BLaER1 (cell line): ENCODE measurements around the gene EIF4G3.

Experiments used
- H3K27ac ChIP-seq: shearing (Covaris generic); formaldehyde crosslinking; 2 replicates; pipeline ENCODE4 v1.8.1; 2022
- H3K27me3 ChIP-seq: shearing (Covaris generic); formaldehyde crosslinking; 2 replicates; pipeline ENCODE4 v1.8.1; 2022
- H3K36me3 ChIP-seq: shearing (Covaris generic); formaldehyde crosslinking; 2 replicates; pipeline ENCODE4 v1.8.1; 2022
- H3K4me1 ChIP-seq: shearing (Covaris generic); formaldehyde crosslinking; 2 replicates; pipeline ENCODE4 v1.8.1; 2022
- H3K4me2 ChIP-seq: shearing (Covaris generic); formaldehyde crosslinking; 2 replicates; pipeline ENCODE4 v1.8.1; 2022
- H3K4me3 ChIP-seq: shearing (Covaris generic); formaldehyde crosslinking; 2 replicates; pipeline ENCODE4 v1.8.1; 2022
- H3K9ac ChIP-seq: shearing (Covaris generic); formaldehyde crosslinking; 2 replicates; pipeline ENCODE4 v1.8.1; 2022
- H3K9me3 ChIP-seq: shearing (Covaris generic); formaldehyde crosslinking; 2 replicates; pipeline ENCODE4 v1.8.1; 2022
- H4K20me1 ChIP-seq: shearing (Covaris generic); formaldehyde crosslinking; 2 replicates; pipeline ENCODE4 v1.8.1; 2022
- Cebpa-rat ChIP-seq: shearing (Covaris generic); IDR thresholded peaks from 2 replicates; pipeline ENCODE4 v1.8.1; 2022

Gene EIF4G3

GRCh38 chr1:21168444-21168843, 8.3 kb downstream of the EIF4G3 start:
- Histone ChIP-seq H4K20me1 (peaks cover 98% of the 10 kb centered on the region), H3K4me1 (peaks cover 12% of the 10 kb centered on the region)

GRCh38 chr1:21165646-21166045, 11.1 kb downstream of the EIF4G3 start:
- TF ChIP-seq Cebpa-rat: no peak
- H3K9me3 ChIP-seq: no peaks in the 10 kb centered on the region
- H3K36me3 ChIP-seq: peaks cover 93% of the 10 kb centered on the region
- H3K27ac ChIP-seq: no peak overlapping the region
- H4K20me1 ChIP-seq: peaks cover 98% of the 10 kb centered on the region
- no peak overlapping the region for H3K4me3 ChIP-seq
- no peaks in the 10 kb centered on the region for H3K4me1 ChIP-seq
- no peak overlapping the region for H3K4me2 ChIP-seq
- no peak overlapping the region for H3K9ac ChIP-seq
- no peaks in the 10 kb centered on the region for H3K27me3 ChIP-seq

More at GRCh38 chr1:21168444-21168843, 8.3 kb downstream of the EIF4G3 start:
- Histone ChIP-seq H3K4me2 (no peak overlapping the region), H3K27me3 (no peaks in the 10 kb centered on the region), H3K36me3 (peaks cover 84% of the 10 kb centered on the region), H3K4me3 (no peak overlapping the region), H3K9ac (no peak overlapping the region), H3K27ac (no peak overlapping the region), H3K9me3 (no peaks in the 10 kb centered on the region)
- TF ChIP-seq Cebpa-rat: no peak

- TF ChIP-seq Cebpa-rat: no peak
- Histone ChIP-seq H3K36me3 (peaks cover 92% of the 10 kb centered on the region), H3K4me2 (no peak overlapping the region), H3K4me3 (no peak overlapping the region), H3K9me3 (no peaks in the 10 kb centered on the region), H3K27ac (no peak overlapping the region), H3K9ac (no peak overlapping the region), H4K20me1 (peaks cover 98% of the 10 kb centered on the region), H3K4me1 (no peaks in the 10 kb centered on the region), H3K27me3 (no peaks in the 10 kb centered on the region)
These were observed 11.6 kb downstream of the EIF4G3 start for GRCh38 chr1:21165076-21165475.

GRCh38 chr1:21164266-21164665, 12.4 kb downstream of the EIF4G3 start:
- no peak for TF ChIP-seq Cebpa-rat
- Histone ChIP-seq H3K4me3 (no peak overlapping the region), H3K4me2 (no peak overlapping the region), H3K9me3 (no peaks in the 10 kb centered on the region), H3K27me3 (no peaks in the 10 kb centered on the region), H3K9ac (no peak overlapping the region), H4K20me1 (peaks cover 98% of the 10 kb centered on the region), H3K36me3 (peaks cover 92% of the 10 kb centered on the region), H3K27ac (no peak overlapping the region), H3K4me1 (no peaks in the 10 kb centered on the region)

- Histone ChIP-seq H3K4me3 (no peak overlapping the region), H3K9me3 (no peaks in the 10 kb centered on the region), H3K27ac (no peak overlapping the region), H3K27me3 (no peaks in the 10 kb centered on the region), H3K4me2 (no peak overlapping the region), H3K36me3 (peaks cover 81% of the 10 kb centered on the region), H3K9ac (no peak overlapping the region), H4K20me1 (peaks cover 96% of the 10 kb centered on the region), H3K4me1 (peaks cover 7% of the 10 kb centered on the region)
- TF ChIP-seq Cebpa-rat: no peak
These were observed 13.8 kb downstream of the EIF4G3 start for GRCh38 chr1:21162740-21163464.

GRCh38 chr1:21161842-21162241, 14.9 kb downstream of the EIF4G3 start:
- Histone ChIP-seq H3K36me3 (peaks cover 77% of the 10 kb centered on the region), H3K27me3 (no peaks in the 10 kb centered on the region), H3K4me2 (no peak overlapping the region), H3K27ac (no peak overlapping the region), H3K4me3 (no peak overlapping the region), H3K4me1 (peaks cover 17% of the 10 kb centered on the region), H3K9ac (no peak overlapping the region), H3K9me3 (no peaks in the 10 kb centered on the region), H4K20me1 (peaks cover 99% of the 10 kb centered on the region)
- no peak for TF ChIP-seq Cebpa-rat

GRCh38 chr1:21160263-21160796, 16.4 kb downstream of the EIF4G3 start:
- no peak overlapping the region for H3K27ac ChIP-seq
- peaks cover 68% of the 10 kb centered on the region for H3K36me3 ChIP-seq
- H3K27me3 ChIP-seq: no peaks in the 10 kb centered on the region
- peaks cover 20% of the 10 kb centered on the region for H3K4me1 ChIP-seq
- no peak overlapping the region for H3K9ac ChIP-seq
- peaks cover 99% of the 10 kb centered on the region for H4K20me1 ChIP-seq
- TF ChIP-seq Cebpa-rat: no peak
- no peak overlapping the region for H3K4me2 ChIP-seq
- H3K4me3 ChIP-seq: no peak overlapping the region
- H3K9me3 ChIP-seq: no peaks in the 10 kb centered on the region

GRCh38 chr1:21157868-21158267, 18.8 kb downstream of the EIF4G3 start:
- Histone ChIP-seq H3K27ac (no peak overlapping the region), H4K20me1 (peaks cover 99% of the 10 kb centered on the region), H3K4me1 (peaks cover 20% of the 10 kb centered on the region), H3K36me3 (peaks cover 60% of the 10 kb centered on the region), H3K9ac (no peak overlapping the region), H3K4me3 (no peak overlapping the region), H3K4me2 (no peak overlapping the region), H3K27me3 (no peaks in the 10 kb centered on the region), H3K9me3 (no peaks in the 10 kb centered on the region)
- no peak for TF ChIP-seq Cebpa-rat

- H3K36me3 ChIP-seq: peaks cover 53% of the 10 kb centered on the region
- no peak for TF ChIP-seq Cebpa-rat
- H3K4me2 ChIP-seq: peak overlapping the region; percentile 12; the same call in 1 of the 2 replicates
- H3K27ac ChIP-seq: no peak overlapping the region
- no peak overlapping the region for H3K9ac ChIP-seq
- peaks cover 20% of the 10 kb centered on the region for H3K4me1 ChIP-seq
- H4K20me1 ChIP-seq: peaks cover 99% of the 10 kb centered on the region
- no peaks in the 10 kb centered on the region for H3K27me3 ChIP-seq
- no peak overlapping the region for H3K4me3 ChIP-seq
- no peaks in the 10 kb centered on the region for H3K9me3 ChIP-seq
These were observed 19.6 kb downstream of the EIF4G3 start for GRCh38 chr1:21157054-21157453.

- Histone ChIP-seq H3K27me3 (no peaks in the 10 kb centered on the region), H3K36me3 (peaks cover 47% of the 10 kb centered on the region), H3K9ac (no peak overlapping the region), H4K20me1 (peaks cover 99% of the 10 kb centered on the region), H3K27ac (no peak overlapping the region), H3K4me1 (peaks cover 20% of the 10 kb centered on the region), H3K4me3 (no peak overlapping the region), H3K9me3 (no peaks in the 10 kb centered on the region), H3K4me2 (no peak overlapping the region)
- TF ChIP-seq Cebpa-rat: no peak
These were observed 20.7 kb downstream of the EIF4G3 start for GRCh38 chr1:21156019-21156418.
